OCI-LY7 (cell line): ENCODE data around the gene CYTH3. TPM values are rescaled to one million over a fixed set of nuclear protein-coding genes. Genes with fewer than 3 reads are reported as not detected.
"Not testable (repeated sequence)": the region's sequence is repeated elsewhere in the genome, so short reads cannot be mapped to it uniquely, and the experiment has no call there.

Experiments used
- BruUV-seq: library from RNA; stranded (reverse); fragments of 400-500 nt; replicated peaks from 2 replicates; lab custom pipeline; 2021; lab: Mats Ljungman, UMichigan
- CTCF ChIA-PET: fragments of 300-600 bp; sonication (Branson Sonifier 250); formaldehyde crosslinking; loops from one replicate; lab custom pipeline; 2022; ENCODE audit warnings: antibody characterized with exemption; ENCODE audit not compliant: unreplicated experiment; lab: Charles Lee
- POLR2A ChIA-PET: fragments of 300-600 bp; sonication (Branson Sonifier 250); formaldehyde crosslinking; loops from one replicate; lab custom pipeline; 2022; ENCODE audit warnings: antibody characterized with exemption; lab: Charles Lee
- DNase-seq: peaks from one replicate; pipeline ENCODE4 v3.0.0-alpha.2; 2015; ENCODE audit warnings: low spot score
- H2AFZ ChIP-seq: fragments of 200-600 bp; sonication (generic), shearing (Covaris generic); 2 replicates; pipeline ENCODE4 v1.6.1; 2014; ENCODE audit warnings: mild to moderate bottlenecking, antibody characterized with exemption, low read length, moderate library complexity
- H3K27ac ChIP-seq: fragments of 200-600 bp; sonication (generic); 2 replicates; pipeline ENCODE4 v1.5.1; 2014; ENCODE audit warnings: mixed run types, low read depth, mild to moderate bottlenecking, moderate library complexity, low read length, inconsistent platforms; ENCODE audit not compliant: poor library complexity, severe bottlenecking
- H3K36me3 ChIP-seq: fragments of 200-600 bp; sonication (generic); 2 replicates; pipeline ENCODE4 v1.6.1; 2014; ENCODE audit warnings: mild to moderate bottlenecking, antibody characterized with exemption, low read length, moderate library complexity, mixed read lengths; ENCODE audit not compliant: insufficient read depth
- H3K4me1 ChIP-seq: fragments of 200-600 bp; sonication (generic); 2 replicates; pipeline ENCODE4 v1.5.1; 2014; ENCODE audit warnings: mild to moderate bottlenecking, low read length; ENCODE audit not compliant: insufficient read depth, poor library complexity, severe bottlenecking
- H3K4me2 ChIP-seq: fragments of 200-600 bp; sonication (generic); 2 replicates; pipeline ENCODE4 v1.6.1; 2014; ENCODE audit warnings: mild to moderate bottlenecking, low read length
- H3K4me3 ChIP-seq: fragments of 200-600 bp; sonication (generic); 2 replicates; pipeline ENCODE4 v1.5.1; 2014; ENCODE audit warnings: mild to moderate bottlenecking, low read depth, low read length; ENCODE audit not compliant: poor library complexity, severe bottlenecking
- H3K79me2 ChIP-seq: fragments of 200-600 bp; sonication (generic); 2 replicates; pipeline ENCODE4 v1.6.1; 2016; ENCODE audit warnings: low read depth, mild to moderate bottlenecking, low read length, moderate library complexity, mixed read lengths; ENCODE audit not compliant: insufficient read depth
- H3K9me2 ChIP-seq: fragments of 200-600 bp; sonication (generic); 2 replicates; pipeline ENCODE4 v1.6.1; 2016; ENCODE audit warnings: mild to moderate bottlenecking, low read length, mixed read lengths; ENCODE audit not compliant: insufficient read depth
- H3K9me3 ChIP-seq: fragments of 200-600 bp; sonication (generic); 2 replicates; pipeline ENCODE4 v1.6.1; 2014; ENCODE audit warnings: mild to moderate bottlenecking, mixed run types, low read length, mixed read lengths
- H4K20me1 ChIP-seq: fragments of 200-600 bp; sonication (generic); 2 replicates; pipeline ENCODE4 v1.6.1; 2014; ENCODE audit warnings: mild to moderate bottlenecking, antibody characterized with exemption, low read length, moderate library complexity, mixed read lengths; ENCODE audit not compliant: insufficient read depth
- EZH2phosphoT487 ChIP-seq: fragments of 200-600 bp; sonication (generic); IDR thresholded peaks from 2 replicates; pipeline ENCODE4 v1.6.1; 2018; ENCODE audit warnings: low read depth, borderline replicate concordance, mild to moderate bottlenecking, mixed run types, antibody characterized with exemption, low read length, moderate library complexity, mixed read lengths
- intact Hi-C: fragments of 100-400 bp; cut with micrococcal nuclease; formaldehyde crosslinking; loops from one replicate; pipeline ENCODE4 v1.10.0; 2022; ENCODE audit not compliant: unreplicated experiment
- total RNA-seq, 2 experiments: library from RNA; depleted of rRNA in 1 of 2; stranded (reverse); fragments of >200 nt in 1 of 2; shearing (Covaris generic) in 1 of 2; gene quantifications; 2 replicates each; pipeline ENCODE4 v1.2.3, GENCODE V29; 2014 to 2022
- TF ChIP-seq, protein P1 (sequence below): fragments of 200-600 bp; sonication (generic); conservative IDR thresholded peaks from 2 replicates; pipeline ENCODE4 v1.5.1; 2014; ENCODE audit warnings: mild to moderate bottlenecking, antibody characterized with exemption, low read length, moderate library complexity, mixed read lengths

CYTH3 gene
- total RNA-seq, 2 experiments from 2014 or later = 3.7 to 4.7 TPM

DNA sequence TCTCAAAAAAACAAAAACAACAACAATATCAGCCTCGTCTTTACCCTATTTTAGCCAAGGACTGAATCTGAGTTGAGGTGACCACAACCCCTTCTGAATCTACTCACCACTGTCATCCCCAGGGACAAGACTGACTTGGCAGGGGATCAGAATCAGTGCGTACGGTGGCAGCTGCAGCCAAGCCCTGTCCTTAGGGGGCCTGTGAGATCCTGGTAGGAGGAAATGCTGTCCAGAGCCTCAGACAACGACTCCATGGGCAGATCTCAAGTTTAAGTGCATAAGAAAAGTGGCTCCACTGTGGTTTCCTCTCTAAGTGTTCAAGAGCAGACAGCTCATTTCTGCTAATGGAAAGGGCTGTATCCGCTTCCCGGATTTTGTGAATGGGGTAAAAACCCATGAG, 22.4 kb upstream of the CYTH3 start:
- Histone ChIP-seq H3K36me3 (no peaks in the 10 kb centered on the region), H3K4me3 (no peak overlapping the region), H3K4me2 (no peak overlapping the region), H2AFZ (no peak overlapping the region), H3K9me3 (no peaks in the 10 kb centered on the region), H3K4me1 (no peaks in the 10 kb centered on the region), H3K9me2 (no peaks in the 10 kb centered on the region), H3K79me2 (no peaks in the 10 kb centered on the region), H3K27ac (no peak overlapping the region), H4K20me1 (no peaks in the 10 kb centered on the region)
- CTCF ChIA-PET = no interaction called here
- TF ChIP-seq, protein P1, sequence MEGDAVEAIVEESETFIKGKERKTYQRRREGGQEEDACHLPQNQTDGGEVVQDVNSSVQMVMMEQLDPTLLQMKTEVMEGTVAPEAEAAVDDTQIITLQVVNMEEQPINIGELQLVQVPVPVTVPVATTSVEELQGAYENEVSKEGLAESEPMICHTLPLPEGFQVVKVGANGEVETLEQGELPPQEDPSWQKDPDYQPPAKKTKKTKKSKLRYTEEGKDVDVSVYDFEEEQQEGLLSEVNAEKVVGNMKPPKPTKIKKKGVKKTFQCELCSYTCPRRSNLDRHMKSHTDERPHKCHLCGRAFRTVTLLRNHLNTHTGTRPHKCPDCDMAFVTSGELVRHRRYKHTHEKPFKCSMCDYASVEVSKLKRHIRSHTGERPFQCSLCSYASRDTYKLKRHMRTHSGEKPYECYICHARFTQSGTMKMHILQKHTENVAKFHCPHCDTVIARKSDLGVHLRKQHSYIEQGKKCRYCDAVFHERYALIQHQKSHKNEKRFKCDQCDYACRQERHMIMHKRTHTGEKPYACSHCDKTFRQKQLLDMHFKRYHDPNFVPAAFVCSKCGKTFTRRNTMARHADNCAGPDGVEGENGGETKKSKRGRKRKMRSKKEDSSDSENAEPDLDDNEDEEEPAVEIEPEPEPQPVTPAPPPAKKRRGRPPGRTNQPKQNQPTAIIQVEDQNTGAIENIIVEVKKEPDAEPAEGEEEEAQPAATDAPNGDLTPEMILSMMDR = no peak
- TF ChIP-seq EZH2phosphoT487 = no peak
- intact Hi-C loops = no loop called here
- POLR2A ChIA-PET = interaction anchor here (1.0 kb wide), 1 partner anchor 9 kb away, joined by 3 read pairs; no protein-coding TSS in a partner anchor
- no TSS peak for BruUV-seq
- DNase-seq = no peak

DNA sequence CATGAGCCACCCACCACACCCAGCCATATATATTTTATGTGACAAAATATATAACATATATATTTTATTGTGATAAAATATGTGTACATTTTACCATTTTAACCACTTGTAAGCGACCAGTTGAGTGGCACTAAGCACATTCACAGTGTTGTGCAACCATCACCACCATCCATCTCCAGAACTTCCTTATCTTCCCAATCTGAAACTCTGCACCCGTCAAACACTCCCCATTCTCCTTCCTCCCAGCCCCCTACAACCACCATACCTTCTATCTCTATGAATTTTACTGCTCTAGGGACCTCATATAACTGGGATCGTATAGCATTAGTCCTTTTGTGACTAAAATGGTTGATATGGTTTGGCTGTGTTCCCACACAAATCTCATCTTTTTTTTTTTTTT, 20.8 kb upstream of the CYTH3 start:
- Histone ChIP-seq H3K4me1 (no peaks in the 10 kb centered on the region), H3K27ac (no peak overlapping the region), H3K4me3 (no peak overlapping the region), H3K9me2 (no peaks in the 10 kb centered on the region), H3K9me3 (no peaks in the 10 kb centered on the region), H3K79me2 (no peaks in the 10 kb centered on the region), H3K4me2 (no peak overlapping the region), H3K36me3 (no peaks in the 10 kb centered on the region), H4K20me1 (no peaks in the 10 kb centered on the region), H2AFZ (no peak overlapping the region)
- ChIA-PET POLR2A (no interaction called here), CTCF (no interaction called here)
- intact Hi-C loops = no loop called here
- TF ChIP-seq, protein P1 = no peak
- no peak for TF ChIP-seq EZH2phosphoT487
- BruUV-seq = no TSS peak
- DNase-seq = no peak

DNA sequence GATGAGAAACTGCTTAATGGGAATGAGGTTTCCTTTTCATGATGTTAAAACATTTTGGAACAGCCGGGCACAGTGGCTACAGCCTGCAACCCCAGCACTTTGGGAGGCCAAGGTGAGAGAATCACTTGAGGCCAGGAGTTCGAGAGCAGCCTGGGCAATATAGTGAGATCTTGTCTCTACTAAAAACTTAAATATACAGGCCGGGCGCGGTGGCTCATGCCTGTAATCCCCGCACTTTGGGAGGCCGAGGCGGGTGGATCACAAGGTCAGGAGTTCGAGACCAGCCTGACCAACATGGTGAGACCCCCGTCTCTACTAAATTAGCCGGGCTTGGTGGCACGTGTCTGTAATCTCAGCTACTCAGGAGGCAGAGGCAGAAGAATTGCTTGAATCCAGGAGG, 19.5 kb upstream of the CYTH3 start:
- H3K36me3 ChIP-seq, intact Hi-C loops, H3K4me1 ChIP-seq, H3K9me2 ChIP-seq, H3K4me3 ChIP-seq, BruUV-seq, H3K79me2 ChIP-seq, H2AFZ ChIP-seq, H4K20me1 ChIP-seq, H3K4me2 ChIP-seq, DNase-seq, H3K9me3 ChIP-seq, H3K27ac ChIP-seq, POLR2A ChIA-PET, CTCF ChIA-PET: not testable (repeated sequence)
